ENCODE results near the gene HOXA2. TPM values are rescaled to one million over a fixed set of nuclear protein-coding genes. Genes with fewer than 3 reads are reported as not detected.

Gene HOXA2
- total and polyA plus RNA-seq, 2 of the 13 experiments (the other 11 are each of a cell fraction or from before 2014, with no cell fraction given) = 0.22 to 0.29 TPM

DNA sequence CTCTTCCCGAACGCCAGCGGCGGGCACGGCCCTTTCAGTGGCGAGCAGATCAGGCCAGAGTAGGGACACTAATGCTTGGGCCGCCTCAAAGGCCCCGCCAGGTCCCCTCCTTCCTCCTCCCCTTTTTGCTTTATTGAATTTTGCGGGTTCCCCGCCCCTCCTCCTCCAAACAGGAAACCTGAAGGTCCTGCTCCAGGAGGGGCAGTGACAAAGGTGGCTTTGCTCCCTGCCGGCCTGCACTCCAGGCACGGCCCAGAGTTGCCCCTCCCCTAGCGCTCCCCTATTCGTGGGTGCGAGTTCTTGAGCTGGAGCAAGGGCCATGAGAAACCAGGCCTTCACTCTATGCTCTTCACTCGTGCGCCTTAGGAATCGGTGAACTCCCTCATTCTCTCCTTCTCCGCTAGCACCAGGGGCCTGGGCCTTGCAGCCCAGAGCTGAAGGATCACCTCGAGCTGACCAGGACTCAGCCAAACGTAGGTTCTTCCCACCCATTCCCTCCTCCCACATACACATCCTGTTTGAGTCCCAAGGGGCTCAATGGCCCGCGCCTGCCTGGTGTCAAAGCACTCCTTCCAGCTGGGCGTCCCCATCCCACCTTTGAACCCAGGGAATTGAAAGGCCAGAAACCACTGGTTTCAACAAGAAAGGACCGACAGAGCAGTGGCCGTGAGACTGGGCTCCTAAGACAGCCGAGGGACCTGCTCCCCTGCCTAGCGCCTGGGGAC, 45.7 kb upstream of the HOXA2 start:
- ChIA-PET CTCF (ENCODE audit: low intra/inter-chr PET ratio, low total read pairs) (no interaction called here), POLR2A (interaction anchor here (1.2 kb wide), 1 partner anchor 28 kb away, joined by 3 read pairs; no protein-coding TSS in a partner anchor)
- peaks cover 5% of the 10 kb centered on the region for H3K79me2 ChIP-seq (ENCODE audit: insufficient read depth, low read length)
- intact Hi-C loops (cut with micrococcal nuclease; ENCODE audit: unreplicated experiment) = no loop called here
- H2AFZ ChIP-seq (ENCODE audit: low read length) = no peak overlapping the region
- no peaks in the 10 kb centered on the region; a peak in 2 of 5 replicates for H3K36me3 ChIP-seq (replicated peaks in 1 of 2; ENCODE audit: control insufficient read depth in 1 of 2, insufficient read depth in 2 of 2, low read length in 2 of 2)
- DNase-seq (ENCODE audit: low spot score) (no peak), FAIRE-seq (no peak), ATAC-seq (no peak)
- peak overlapping the region; percentile 88 for H3K4me2 ChIP-seq (ENCODE audit: low read depth, low read length)
- H3K4me3 ChIP-seq (replicated peaks in 1 of 3; ENCODE audit: insufficient read depth in 1 of 3, low read depth in 2 of 3, low read length in 3 of 3) = peak overlapping the region in 2 of 3 experiments; percentile 80 to 88; a peak in 2 of 6 replicates
- no peaks in the 10 kb centered on the region for H3K9me3 ChIP-seq (ENCODE audit: low read length)
- in situ Hi-C loops (cut with HindIII; ENCODE audit: extremely low pct_ligation_motif_present, low pct_unique_long_range_greater_than_20kb) = no loop called here
- H3K27me3 ChIP-seq (ENCODE audit: control insufficient read depth in 1 of 2, insufficient read depth in 2 of 2, low read length in 2 of 2) = peaks cover 0 to 20% of the 10 kb centered on the region in 2 experiments; a peak in 3 of 5 replicates
- no peaks in the 10 kb centered on the region for H4K20me1 ChIP-seq (ENCODE audit: insufficient read depth, low read length)
- 76% methylated on average over 28 of the region's 28 CpGs for WGBS (ENCODE audit: low lambda C conversion rate)
- H3K9ac ChIP-seq (ENCODE audit: insufficient read depth, low read depth, low read length) = no peak overlapping the region
- peaks cover 36% of the 10 kb centered on the region for H3K4me1 ChIP-seq (ENCODE audit: insufficient read depth, low read length)
- no TSS peak for BruUV-seq (replicated peaks)
- H3K27ac ChIP-seq (ENCODE audit: extremely low read length, insufficient read depth, low read length) = no peak overlapping the region
- TF ChIP-seq, protein P1, sequence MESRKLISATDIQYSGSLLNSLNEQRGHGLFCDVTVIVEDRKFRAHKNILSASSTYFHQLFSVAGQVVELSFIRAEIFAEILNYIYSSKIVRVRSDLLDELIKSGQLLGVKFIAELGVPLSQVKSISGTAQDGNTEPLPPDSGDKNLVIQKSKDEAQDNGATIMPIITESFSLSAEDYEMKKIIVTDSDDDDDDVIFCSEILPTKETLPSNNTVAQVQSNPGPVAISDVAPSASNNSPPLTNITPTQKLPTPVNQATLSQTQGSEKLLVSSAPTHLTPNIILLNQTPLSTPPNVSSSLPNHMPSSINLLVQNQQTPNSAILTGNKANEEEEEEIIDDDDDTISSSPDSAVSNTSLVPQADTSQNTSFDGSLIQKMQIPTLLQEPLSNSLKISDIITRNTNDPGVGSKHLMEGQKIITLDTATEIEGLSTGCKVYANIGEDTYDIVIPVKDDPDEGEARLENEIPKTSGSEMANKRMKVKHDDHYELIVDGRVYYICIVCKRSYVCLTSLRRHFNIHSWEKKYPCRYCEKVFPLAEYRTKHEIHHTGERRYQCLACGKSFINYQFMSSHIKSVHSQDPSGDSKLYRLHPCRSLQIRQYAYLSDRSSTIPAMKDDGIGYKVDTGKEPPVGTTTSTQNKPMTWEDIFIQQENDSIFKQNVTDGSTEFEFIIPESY (CRISPR knock-in tag; IDR thresholded peaks at IDR 0.05) = 0 out of 2 replicates have a peak, but pooled peaks have one; percentile 33
- 0 out of 2 replicates have a peak, but pooled peaks have one; percentile 15 for TF ChIP-seq ARNT2 (CRISPR knock-in tag; IDR thresholded peaks at IDR 0.05; ENCODE audit: low read depth)
- TF ChIP-seq PHF8 (CRISPR knock-in tag; IDR thresholded peaks at IDR 0.05) = 0 out of 2 replicates have a peak, but pooled peaks have one; percentile 11
- no peak for TF ChIP-seq SMARCC2 (IDR thresholded peaks at IDR 0.05)
- TF ChIP-seq CHD2 (IDR thresholded peaks at IDR 0.05; ENCODE audit: low read depth, low read length) = no peak
- no peak for TF ChIP-seq SRSF9 (IDR thresholded peaks at IDR 0.05; ENCODE audit: borderline replicate concordance, insufficient read depth, low read depth, low read length, poor library complexity, severe bottlenecking)
- TF ChIP-seq MED8 (CRISPR knock-in tag; IDR thresholded peaks at IDR 0.05; ENCODE audit: insufficient replicate concordance) = peak; percentile 13
- TF ChIP-seq ZNF563 (CRISPR knock-in tag; IDR thresholded peaks at IDR 0.05) = 0 out of 2 replicates have a peak, but pooled peaks have one; percentile 24
- TF ChIP-seq, protein P2, sequence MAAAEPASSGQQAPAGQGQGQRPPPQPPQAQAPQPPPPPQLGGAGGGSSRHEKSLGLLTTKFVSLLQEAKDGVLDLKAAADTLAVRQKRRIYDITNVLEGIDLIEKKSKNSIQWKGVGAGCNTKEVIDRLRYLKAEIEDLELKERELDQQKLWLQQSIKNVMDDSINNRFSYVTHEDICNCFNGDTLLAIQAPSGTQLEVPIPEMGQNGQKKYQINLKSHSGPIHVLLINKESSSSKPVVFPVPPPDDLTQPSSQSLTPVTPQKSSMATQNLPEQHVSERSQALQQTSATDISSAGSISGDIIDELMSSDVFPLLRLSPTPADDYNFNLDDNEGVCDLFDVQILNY (CRISPR knock-in tag; conservative IDR thresholded peaks at IDR 0.05) = no peak
- TF ChIP-seq, protein P3, sequence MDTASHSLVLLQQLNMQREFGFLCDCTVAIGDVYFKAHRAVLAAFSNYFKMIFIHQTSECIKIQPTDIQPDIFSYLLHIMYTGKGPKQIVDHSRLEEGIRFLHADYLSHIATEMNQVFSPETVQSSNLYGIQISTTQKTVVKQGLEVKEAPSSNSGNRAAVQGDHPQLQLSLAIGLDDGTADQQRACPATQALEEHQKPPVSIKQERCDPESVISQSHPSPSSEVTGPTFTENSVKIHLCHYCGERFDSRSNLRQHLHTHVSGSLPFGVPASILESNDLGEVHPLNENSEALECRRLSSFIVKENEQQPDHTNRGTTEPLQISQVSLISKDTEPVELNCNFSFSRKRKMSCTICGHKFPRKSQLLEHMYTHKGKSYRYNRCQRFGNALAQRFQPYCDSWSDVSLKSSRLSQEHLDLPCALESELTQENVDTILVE (CRISPR knock-in tag; IDR thresholded peaks at IDR 0.05) = no peak
- TF ChIP-seq, protein P4, sequence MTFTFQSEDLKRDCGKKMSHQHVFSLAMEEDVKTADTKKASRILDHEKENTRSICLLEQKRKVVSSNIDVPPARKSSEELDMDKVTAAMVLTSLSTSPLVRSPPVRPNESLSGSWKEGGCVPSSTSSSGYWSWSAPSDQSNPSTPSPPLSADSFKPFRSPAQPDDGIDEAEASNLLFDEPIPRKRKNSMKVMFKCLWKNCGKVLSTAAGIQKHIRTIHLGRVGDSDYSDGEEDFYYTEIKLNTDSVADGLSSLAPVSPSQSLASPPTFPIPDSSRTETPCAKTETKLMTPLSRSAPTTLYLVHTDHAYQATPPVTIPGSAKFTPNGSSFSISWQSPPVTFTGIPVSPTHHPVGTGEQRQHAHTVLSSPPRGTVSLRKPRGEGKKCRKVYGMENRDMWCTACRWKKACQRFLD (CRISPR knock-in tag; IDR thresholded peaks at IDR 0.05; ENCODE audit: borderline replicate concordance) = no peak
- peak; percentile 35; the same call in 1 of the 2 replicates for TF ChIP-seq PHF21A (CRISPR knock-in tag; IDR thresholded peaks at IDR 0.05)
- TF ChIP-seq, protein P5, sequence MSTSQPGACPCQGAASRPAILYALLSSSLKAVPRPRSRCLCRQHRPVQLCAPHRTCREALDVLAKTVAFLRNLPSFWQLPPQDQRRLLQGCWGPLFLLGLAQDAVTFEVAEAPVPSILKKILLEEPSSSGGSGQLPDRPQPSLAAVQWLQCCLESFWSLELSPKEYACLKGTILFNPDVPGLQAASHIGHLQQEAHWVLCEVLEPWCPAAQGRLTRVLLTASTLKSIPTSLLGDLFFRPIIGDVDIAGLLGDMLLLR (CRISPR knock-in tag; IDR thresholded peaks at IDR 0.05) = 0 out of 2 replicates have a peak, but pooled peaks have one; percentile 19
- 0 out of 2 replicates have a peak, but pooled peaks have one; percentile 3 for TF ChIP-seq SAP130 (CRISPR knock-in tag; IDR thresholded peaks at IDR 0.05; ENCODE audit: low read depth)
- TF ChIP-seq, protein P6, sequence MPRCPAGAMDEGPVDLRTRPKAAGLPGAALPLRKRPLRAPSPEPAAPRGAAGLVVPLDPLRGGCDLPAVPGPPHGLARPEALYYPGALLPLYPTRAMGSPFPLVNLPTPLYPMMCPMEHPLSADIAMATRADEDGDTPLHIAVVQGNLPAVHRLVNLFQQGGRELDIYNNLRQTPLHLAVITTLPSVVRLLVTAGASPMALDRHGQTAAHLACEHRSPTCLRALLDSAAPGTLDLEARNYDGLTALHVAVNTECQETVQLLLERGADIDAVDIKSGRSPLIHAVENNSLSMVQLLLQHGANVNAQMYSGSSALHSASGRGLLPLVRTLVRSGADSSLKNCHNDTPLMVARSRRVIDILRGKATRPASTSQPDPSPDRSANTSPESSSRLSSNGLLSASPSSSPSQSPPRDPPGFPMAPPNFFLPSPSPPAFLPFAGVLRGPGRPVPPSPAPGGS (CRISPR knock-in tag; IDR thresholded peaks at IDR 0.05) = no peak
- TF ChIP-seq MBNL3 (CRISPR knock-in tag; conservative IDR thresholded peaks at IDR 0.05) = no peak

Data from HepG2 (cell line).